GM18511 (cell line): Measurements from ENCODE around the gene P2RY6.
A peak's percentile ranks its signal among the peaks of the same experiment; 100 is the strongest.
"Not testable (repeated sequence)": the region's sequence is repeated elsewhere in the genome, so short reads cannot be mapped to it uniquely, and the experiment has no call there.

Experiments
- ATAC-seq: cut with Tn5 transposase; IDR thresholded peaks from one replicate; pipeline ENCODE4 v1.9.1; 2021; ENCODE audit warnings: mild to moderate bottlenecking, moderate library complexity; ENCODE audit not compliant: unreplicated experiment

Gene P2RY6

DNA sequence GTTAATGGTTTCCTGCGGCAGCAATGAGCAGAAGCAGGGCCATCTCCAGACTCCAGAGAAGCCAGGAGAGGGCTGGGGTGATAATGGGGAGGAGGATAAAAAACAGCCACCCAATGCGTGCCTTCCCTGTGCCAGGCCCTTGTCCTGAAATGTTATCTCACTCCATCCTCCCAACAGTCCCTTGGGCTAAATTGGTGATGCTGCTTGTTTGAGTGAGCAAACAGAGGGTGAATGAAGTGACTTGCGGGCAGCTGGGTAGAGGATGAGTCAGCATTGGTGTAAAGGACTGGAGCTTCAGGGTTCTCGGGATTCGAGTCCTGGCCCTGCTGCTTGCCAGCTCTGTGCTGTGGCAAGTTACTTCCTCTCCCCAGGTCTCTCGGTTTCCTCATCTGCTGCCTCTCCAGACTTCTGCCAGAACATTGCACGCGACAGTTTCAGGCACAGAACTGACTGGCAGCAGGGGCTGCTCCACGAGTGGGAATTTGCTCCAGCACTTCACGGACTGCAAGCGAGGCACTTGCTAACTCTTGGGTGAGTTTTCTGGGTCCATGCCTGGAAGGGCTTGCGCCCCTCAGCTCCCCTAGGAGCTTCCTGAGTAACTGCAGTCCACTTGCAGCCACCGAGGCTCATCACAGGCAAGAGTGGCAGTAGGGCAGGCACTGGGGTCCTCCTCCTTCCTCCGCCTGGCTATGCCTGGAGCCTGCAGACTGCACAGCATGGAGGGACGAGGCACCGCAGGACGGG is at the start of gene P2RY6:
Gene P2RY6 (plus strand): TSS at position 403 of the 744 bp plus-strand sequence. CDS start 24,181 bp downstream, outside the sequence.
- peak; percentile 48 for ATAC-seq

- no peak for ATAC-seq
These were observed 48.0 kb upstream of the P2RY6 start for GRCh38 chr11:73223998-73224730.

GRCh38 chr11:73225001-73225686 is 47.0 kb upstream of the P2RY6 start:
- ATAC-seq: no peak

DNA sequence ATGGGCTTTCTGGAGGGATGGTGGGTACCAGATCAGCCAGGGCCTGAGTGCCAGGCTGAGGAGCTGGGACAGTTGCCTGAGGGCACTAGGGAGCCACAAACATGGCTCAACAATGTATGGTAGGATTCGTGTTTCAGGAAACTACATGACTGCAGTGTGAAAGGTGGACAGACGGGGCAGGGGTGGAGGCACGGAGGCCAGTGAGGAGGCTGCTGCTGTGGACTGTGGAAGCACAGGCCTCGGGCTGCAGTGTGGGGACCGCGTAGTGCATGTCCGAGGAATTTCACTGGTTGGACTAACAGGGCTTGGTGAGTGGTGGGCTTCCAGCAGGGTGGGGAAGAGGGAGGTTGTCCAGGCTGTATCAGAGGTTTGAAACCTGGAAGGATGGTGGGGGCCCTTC is 46.3 kb upstream of the P2RY6 start:
- ATAC-seq: no peak

GRCh38 chr11:73226297-73227006 is 45.7 kb upstream of the P2RY6 start:
- ATAC-seq: no peak

GRCh38 chr11:73227571-73228211 is 44.4 kb upstream of the P2RY6 start:
- no peak for ATAC-seq

DNA sequence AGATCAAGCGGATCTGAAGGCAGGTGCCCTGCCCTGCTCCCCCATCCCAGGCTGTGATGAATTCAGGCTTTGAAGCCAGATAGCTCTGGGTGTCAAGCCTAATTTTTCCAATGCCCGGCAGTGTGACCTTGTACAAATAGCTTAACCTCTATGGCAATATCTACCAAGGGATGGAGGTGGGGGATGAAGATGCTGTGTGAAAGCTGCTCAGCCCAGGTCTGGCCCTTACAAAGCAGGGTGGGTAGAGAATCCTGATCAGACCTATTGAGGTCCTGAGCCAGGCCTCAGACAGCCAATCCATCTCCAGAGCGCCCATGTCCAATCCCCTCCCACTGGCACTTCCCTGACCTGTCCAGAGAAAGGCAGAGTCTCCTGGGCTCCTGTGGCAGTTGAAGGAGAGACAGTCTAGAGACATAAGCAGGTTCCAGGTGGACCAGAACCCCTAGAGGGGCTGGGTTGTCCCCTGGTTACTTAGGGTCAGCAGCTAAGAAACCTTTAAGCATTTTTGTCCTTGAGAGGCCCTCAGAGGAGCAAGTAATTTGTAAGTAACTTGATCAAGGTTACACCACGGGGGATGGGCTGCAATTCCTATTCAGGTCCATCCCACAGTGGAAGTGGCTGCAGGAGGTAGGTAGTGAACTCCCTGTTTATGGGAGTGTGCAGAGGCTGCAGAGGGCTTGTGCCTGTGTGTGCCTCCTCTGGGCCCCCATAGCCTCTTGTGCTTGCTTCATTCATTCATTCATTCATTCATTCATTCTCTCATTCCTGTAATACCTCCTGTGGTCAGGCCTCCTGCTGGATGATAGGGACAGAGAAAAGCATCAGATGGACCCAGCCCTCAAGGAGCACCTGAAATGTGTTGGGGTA is 43.6 kb upstream of the P2RY6 start:
- ATAC-seq: no peak

- no peak for ATAC-seq
These were observed 42.7 kb upstream of the P2RY6 start for GRCh38 chr11:73229321-73229895.

- no peak for ATAC-seq
These were observed 42.0 kb upstream of the P2RY6 start for GRCh38 chr11:73229896-73230875.

DNA sequence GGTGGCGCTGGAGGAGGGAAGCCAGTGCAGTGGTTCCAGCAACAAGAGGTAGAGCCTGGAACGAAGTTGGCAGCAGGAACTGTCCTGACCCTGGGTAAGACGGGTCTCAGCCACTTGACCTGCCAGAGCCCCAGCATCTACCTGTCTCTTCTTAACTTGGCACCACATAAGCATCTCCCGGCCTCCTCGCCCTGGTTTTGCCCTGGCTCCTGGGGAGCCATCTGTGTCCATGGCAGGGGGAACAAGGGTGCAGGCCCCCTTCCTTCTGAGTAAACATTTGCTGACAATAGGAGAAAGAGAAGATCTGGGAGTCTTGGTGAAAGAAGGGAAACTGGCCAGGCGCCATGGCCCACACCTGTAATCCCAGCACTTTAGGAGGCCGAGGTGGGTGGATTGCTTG is 41.2 kb upstream of the P2RY6 start:
- no peak for ATAC-seq

GRCh38 chr11:73232487-73232886 is 39.7 kb upstream of the P2RY6 start:
- not testable (repeated sequence) for ATAC-seq

DNA sequence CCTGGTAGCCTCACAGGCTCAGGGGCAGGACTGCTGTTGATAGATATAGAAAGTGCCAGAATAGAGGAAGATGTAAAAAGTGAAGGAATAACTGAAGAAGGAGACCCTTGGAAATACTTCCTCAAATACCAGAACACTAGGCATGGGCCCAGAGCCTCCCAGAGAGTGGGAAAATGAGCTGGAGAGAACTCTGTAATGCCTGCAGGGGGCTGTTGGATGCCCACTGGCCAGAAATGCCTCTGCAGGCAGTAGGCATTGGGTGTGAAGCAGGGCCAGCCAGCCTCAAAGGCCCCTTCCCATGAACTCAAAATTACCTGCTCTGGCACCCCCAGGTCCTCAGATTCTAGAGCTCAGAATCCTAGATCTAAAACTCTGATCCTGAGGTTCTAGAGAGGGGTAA is 38.9 kb upstream of the P2RY6 start:
- ATAC-seq: no peak

DNA sequence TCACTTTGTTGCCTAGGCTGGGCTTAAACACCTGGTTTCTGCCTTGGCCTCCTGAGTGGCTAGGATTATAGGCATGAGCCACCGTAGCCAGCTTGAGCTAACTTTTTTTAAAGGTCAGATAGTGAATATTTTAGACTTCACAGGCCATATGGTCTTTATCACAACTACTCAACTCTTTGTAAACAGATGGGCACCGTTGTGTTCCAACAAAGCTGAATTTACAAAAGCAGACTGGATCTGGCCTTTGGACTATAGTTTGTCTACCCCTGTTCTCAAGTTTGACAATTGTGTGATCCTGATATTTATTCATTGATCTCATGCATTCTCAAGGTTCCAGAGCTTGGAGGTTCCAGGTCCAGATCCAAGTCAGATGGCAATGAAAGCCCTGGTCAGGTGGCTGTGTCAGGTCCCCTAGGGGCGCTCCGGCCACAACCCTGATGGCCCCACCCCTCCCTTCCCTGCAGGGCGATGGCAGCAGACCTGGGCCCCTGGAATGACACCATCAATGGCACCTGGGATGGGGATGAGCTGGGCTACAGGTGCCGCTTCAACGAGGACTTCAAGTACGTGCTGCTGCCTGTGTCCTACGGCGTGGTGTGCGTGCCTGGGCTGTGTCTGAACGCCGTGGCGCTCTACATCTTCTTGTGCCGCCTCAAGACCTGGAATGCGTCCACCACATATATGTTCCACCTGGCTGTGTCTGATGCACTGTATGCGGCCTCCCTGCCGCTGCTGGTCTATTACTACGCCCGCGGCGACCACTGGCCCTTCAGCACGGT is 38.3 kb upstream of the P2RY6 start:
- ATAC-seq: no peak

DNA sequence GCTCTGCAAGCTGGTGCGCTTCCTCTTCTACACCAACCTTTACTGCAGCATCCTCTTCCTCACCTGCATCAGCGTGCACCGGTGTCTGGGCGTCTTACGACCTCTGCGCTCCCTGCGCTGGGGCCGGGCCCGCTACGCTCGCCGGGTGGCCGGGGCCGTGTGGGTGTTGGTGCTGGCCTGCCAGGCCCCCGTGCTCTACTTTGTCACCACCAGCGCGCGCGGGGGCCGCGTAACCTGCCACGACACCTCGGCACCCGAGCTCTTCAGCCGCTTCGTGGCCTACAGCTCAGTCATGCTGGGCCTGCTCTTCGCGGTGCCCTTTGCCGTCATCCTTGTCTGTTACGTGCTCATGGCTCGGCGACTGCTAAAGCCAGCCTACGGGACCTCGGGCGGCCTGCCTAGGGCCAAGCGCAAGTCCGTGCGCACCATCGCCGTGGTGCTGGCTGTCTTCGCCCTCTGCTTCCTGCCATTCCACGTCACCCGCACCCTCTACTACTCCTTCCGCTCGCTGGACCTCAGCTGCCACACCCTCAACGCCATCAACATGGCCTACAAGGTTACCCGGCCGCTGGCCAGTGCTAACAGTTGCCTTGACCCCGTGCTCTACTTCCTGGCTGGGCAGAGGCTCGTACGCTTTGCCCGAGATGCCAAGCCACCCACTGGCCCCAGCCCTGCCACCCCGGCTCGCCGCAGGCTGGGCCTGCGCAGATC is 37.5 kb upstream of the P2RY6 start:
- no peak for ATAC-seq

GRCh38 chr11:73235236-73235786 is 36.8 kb upstream of the P2RY6 start:
- no peak for ATAC-seq

DNA sequence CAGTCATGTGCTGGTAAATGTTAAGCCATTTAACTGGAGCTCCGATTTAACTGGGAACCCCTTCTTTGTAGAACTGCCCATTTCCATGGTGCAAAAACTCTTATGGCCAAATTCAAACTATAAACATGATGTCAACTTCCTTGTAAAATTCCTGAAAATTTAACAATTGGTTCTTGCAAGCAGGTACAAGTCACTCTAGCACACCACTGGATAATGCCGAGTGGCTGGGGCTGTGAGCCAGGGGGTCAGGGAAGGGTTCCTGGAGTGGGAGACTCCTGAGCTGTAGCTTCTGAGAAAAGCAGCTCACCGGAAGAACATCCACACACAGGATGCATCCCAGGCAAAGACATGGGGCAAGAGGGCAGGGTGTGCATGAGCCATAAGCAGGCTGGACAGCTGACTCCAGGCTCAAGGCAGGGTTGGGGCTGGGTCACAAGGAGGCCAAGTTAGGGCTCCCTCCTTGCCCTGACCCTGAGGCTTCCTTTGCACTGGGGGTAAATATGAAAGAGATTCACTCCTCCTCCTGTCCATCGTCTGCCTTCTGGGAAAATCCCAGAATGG is 35.9 kb upstream of the P2RY6 start:
- ATAC-seq: no peak
